Neuron (in vitro differentiated cells): ENCODE measurements around the gene DTNA.

Experiments used
- H2AFZ ChIP-seq: one replicate; pipeline ENCODE4 v1.6.1; 2013; ENCODE audit warnings: low read depth, mild to moderate bottlenecking, inconsistent platforms, low read length, moderate library complexity
- H3K27me3 ChIP-seq: one replicate; pipeline ENCODE4 v1.6.1; 2013; ENCODE audit warnings: low read length; ENCODE audit not compliant: insufficient read depth
- H3K36me3 ChIP-seq: one replicate; pipeline ENCODE4 v1.6.1; 2013; ENCODE audit warnings: low read length; ENCODE audit not compliant: insufficient read depth
- H3K4me1 ChIP-seq: one replicate; pipeline ENCODE4 v1.6.1; 2013; ENCODE audit warnings: low read length; ENCODE audit not compliant: insufficient read depth
- H3K4me3 ChIP-seq: 2 replicates; pipeline ENCODE4 v1.5.1; 2013; ENCODE audit warnings: mild to moderate bottlenecking, low read length, moderate library complexity
- H3K9me3 ChIP-seq: one replicate; pipeline ENCODE4 v1.6.1; 2013; ENCODE audit warnings: low read length

DTNA gene

DNA sequence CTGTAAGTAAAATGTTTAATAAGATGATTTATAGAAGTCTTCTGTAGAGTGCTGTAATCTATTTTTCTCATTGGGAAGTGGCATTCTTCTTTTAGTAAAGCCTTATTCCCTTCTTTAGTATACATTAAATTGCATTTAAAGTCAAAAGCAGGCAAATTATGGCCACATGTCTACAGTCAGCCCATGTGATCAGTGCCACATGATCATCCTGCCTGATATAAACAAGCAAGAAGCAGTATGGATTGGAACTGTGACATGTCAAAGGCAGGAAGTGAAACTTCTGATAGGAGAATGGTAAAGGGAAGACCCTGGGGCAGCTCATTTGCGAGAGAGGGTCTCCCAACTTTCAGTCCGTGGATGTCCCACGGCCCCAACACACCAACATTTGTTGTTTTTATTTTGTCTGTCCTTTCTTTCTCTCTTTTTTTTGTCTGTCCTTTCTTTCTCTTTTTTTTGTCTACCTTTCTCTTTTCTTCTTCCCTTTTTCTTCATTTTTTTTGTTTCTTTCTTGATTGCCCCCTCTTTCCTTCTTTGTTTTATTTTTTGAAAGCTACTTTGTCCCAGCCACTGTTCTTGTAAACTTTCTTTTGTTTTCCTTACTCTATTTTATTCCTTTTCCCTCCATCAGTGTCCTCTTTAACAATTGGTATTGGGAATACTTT lies 154.9 kb downstream of the DTNA start:
- Histone ChIP-seq H3K4me1 (peaks cover 3% of the 10 kb centered on the region), H3K36me3 (no peaks in the 10 kb centered on the region), H3K9me3 (no peaks in the 10 kb centered on the region), H3K4me3 (no peak overlapping the region), H3K27me3 (no peaks in the 10 kb centered on the region), H2AFZ (no peak overlapping the region)

DNA sequence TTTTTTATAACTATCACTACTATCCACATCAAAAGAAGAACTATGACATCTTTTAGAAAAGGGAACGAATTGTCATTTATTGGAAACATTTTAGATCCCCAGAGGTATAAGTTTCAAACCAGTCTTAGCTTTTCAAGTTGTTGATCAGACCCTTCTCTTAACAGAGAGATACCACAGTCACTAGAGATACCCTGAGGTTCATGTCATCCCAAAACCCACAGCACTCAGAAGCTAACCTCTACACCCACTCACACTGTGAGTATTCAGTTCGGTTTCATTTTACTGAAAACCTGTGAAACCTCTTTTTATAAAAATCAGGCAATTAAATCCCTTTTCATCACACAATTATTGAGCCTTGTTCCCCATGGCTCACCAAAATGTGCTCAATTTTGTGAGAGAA lies 156.2 kb downstream of the DTNA start:
- Histone ChIP-seq H3K27me3 (no peaks in the 10 kb centered on the region), H3K36me3 (no peaks in the 10 kb centered on the region), H3K9me3 (no peaks in the 10 kb centered on the region), H2AFZ (no peak overlapping the region), H3K4me3 (no peak overlapping the region), H3K4me1 (peaks cover 3% of the 10 kb centered on the region)

DNA sequence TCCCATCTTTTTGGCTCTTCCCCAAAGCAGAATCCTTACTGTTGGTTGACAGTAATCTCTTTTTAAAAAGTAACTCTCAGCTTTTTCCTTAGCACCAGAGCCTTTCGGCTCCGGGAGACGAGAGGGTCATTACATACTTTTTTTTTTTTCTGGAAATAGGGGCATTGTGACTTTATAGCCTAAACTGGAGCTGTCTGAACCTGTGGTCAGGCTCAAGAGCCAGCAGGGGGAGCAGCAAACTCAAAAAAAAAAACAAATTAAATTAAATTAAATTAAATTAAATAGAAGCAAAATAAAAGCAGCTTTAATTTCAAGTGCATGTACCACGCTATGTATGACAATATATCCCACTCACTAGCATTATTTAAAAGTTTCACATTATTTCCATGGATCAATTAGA lies 156.6 kb downstream of the DTNA start:
- Histone ChIP-seq H3K9me3 (no peaks in the 10 kb centered on the region), H3K27me3 (no peaks in the 10 kb centered on the region), H3K4me3 (no peak overlapping the region), H2AFZ (no peak overlapping the region), H3K36me3 (no peaks in the 10 kb centered on the region), H3K4me1 (peaks cover 3% of the 10 kb centered on the region)

- Histone ChIP-seq H3K27me3 (no peaks in the 10 kb centered on the region), H3K4me1 (peaks cover 3% of the 10 kb centered on the region), H2AFZ (no peak overlapping the region), H3K36me3 (no peaks in the 10 kb centered on the region), H3K9me3 (no peaks in the 10 kb centered on the region), H3K4me3 (no peak overlapping the region)
These were observed 157.4 kb downstream of the DTNA start for GRCh38 chr18:34867520-34867919.

DNA sequence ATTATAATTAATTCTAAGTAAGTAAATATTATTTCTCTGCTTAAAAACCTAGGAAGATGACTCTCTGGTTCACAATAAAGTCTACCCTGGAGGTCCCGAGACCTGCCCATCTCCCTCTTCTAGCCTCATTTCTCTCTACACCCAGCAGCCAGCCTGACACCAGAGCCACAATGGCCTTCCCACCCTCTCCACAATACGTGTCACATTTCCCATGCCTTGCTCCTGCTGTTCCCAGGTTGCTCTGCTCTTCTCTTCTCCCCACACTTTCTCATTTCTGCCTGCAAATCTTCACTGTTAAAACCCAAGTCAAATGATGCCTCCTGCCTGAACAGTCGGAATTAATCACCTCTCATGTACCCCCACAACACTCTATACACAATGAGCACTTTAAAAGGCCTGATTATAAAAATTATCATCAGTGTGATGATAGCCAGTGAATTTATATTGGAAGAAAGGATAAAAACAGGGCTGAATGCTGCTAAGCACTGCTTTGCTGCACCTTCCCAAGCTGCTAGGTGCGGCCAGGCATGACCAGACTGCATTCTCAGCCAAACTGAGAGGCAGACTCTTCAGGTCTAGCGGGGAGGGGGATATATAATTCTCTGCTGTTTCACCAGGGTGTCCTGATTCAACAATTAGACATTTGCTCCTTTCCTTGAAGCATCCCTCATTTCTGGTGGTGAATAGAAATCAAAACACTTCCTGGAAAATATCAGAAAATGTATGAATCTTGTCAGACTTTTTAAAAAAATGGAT lies 160.6 kb downstream of the DTNA start:
- Histone ChIP-seq H3K27me3 (no peaks in the 10 kb centered on the region), H3K4me3 (no peak overlapping the region), H3K4me1 (no peaks in the 10 kb centered on the region), H3K36me3 (no peaks in the 10 kb centered on the region), H2AFZ (no peak overlapping the region), H3K9me3 (no peaks in the 10 kb centered on the region)

- no peaks in the 10 kb centered on the region for H3K9me3 ChIP-seq
- no peaks in the 10 kb centered on the region for H3K27me3 ChIP-seq
- no peak overlapping the region for H3K4me3 ChIP-seq
- H3K4me1 ChIP-seq = no peaks in the 10 kb centered on the region
- no peaks in the 10 kb centered on the region for H3K36me3 ChIP-seq
- H2AFZ ChIP-seq = no peak overlapping the region
These were observed 161.3 kb downstream of the DTNA start for GRCh38 chr18:34871435-34871834.

DNA sequence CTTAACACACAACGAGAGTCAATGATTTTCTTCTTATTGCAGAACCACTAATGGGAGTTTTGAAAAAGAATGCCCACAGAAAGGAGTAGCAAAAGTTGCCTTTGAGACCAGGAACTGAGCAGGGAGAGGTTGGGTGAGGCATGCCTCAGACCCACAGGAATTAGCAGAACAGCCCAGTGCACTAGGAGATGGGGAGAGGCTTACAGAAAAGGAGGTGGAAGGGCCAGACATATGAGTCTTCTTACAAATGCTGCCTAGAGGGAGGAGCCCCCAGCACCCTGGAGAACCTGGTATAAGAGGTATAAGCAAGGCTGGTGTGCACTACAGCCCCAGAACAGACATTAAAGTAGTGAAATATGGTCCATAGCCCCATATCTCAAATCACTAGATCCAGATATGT lies 162.0 kb downstream of the DTNA start:
- no peaks in the 10 kb centered on the region for H3K9me3 ChIP-seq
- no peak overlapping the region for H3K4me3 ChIP-seq
- H2AFZ ChIP-seq = no peak overlapping the region
- H3K27me3 ChIP-seq = no peaks in the 10 kb centered on the region
- no peaks in the 10 kb centered on the region for H3K4me1 ChIP-seq
- H3K36me3 ChIP-seq = no peaks in the 10 kb centered on the region

- Histone ChIP-seq H3K4me1 (no peaks in the 10 kb centered on the region), H2AFZ (no peak overlapping the region), H3K4me3 (no peak overlapping the region), H3K36me3 (no peaks in the 10 kb centered on the region), H3K27me3 (no peaks in the 10 kb centered on the region), H3K9me3 (no peaks in the 10 kb centered on the region)
These were observed 164.0 kb downstream of the DTNA start for GRCh38 chr18:34873986-34874580.

- no peaks in the 10 kb centered on the region for H3K27me3 ChIP-seq
- no peaks in the 10 kb centered on the region for H3K36me3 ChIP-seq
- H3K4me3 ChIP-seq = no peak overlapping the region
- no peaks in the 10 kb centered on the region for H3K4me1 ChIP-seq
- no peak overlapping the region for H2AFZ ChIP-seq
- no peaks in the 10 kb centered on the region for H3K9me3 ChIP-seq
These were observed 165.1 kb downstream of the DTNA start for GRCh38 chr18:34875150-34875549.

GRCh38 chr18:34880403-34880802 lies 170.3 kb downstream of the DTNA start:
- H3K27me3 ChIP-seq = no peaks in the 10 kb centered on the region
- H2AFZ ChIP-seq = no peak overlapping the region
- H3K36me3 ChIP-seq = no peaks in the 10 kb centered on the region
- no peak overlapping the region for H3K4me3 ChIP-seq
- H3K4me1 ChIP-seq = no peaks in the 10 kb centered on the region
- H3K9me3 ChIP-seq = no peaks in the 10 kb centered on the region

DNA sequence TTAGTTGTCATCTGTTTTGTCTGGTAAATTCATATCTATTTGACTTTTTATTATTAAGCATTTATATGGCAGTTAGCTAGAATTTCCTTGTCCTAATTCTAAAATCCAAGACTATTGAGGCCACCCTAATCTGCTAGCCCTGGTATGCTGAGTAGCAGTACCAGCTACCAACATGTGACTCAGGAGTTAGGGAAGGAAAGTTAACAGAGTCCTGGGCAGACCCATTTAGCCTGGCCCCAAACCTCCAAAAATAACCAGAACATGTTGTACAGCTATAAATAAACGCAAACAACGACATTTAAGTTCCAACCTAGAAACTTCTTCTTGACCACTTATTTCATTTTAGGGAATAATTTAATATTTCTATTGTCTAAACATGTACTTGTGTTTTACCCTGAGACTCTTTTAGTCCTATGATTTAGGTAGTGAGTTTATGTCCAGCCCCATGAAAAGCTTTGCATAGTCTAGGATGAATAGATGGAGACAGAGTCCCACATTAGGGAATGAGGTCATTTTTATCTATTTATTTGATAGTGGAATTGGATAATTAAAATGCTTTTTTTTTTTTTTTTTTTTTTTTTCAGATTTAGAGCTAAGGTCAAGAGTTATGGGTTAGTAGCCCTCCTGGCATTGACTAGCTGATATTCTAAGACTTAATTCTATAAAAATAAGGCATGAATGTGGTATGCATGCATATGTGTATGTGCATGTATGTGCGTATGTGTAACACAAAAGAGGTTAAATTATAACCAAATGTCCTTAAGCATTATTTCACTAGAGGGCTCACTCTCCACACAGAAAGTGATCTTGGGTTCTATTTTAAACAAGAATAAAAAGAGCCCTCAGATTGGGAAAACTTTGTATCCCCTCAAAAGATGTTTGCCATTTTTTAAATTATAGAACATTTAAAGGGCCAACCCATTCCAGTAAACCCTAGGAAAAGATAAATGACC lies 171.1 kb downstream of the DTNA start:
- Histone ChIP-seq H3K27me3 (no peaks in the 10 kb centered on the region), H3K4me1 (no peaks in the 10 kb centered on the region), H3K4me3 (no peak overlapping the region), H3K9me3 (no peaks in the 10 kb centered on the region), H3K36me3 (no peaks in the 10 kb centered on the region), H2AFZ (no peak overlapping the region)

DNA sequence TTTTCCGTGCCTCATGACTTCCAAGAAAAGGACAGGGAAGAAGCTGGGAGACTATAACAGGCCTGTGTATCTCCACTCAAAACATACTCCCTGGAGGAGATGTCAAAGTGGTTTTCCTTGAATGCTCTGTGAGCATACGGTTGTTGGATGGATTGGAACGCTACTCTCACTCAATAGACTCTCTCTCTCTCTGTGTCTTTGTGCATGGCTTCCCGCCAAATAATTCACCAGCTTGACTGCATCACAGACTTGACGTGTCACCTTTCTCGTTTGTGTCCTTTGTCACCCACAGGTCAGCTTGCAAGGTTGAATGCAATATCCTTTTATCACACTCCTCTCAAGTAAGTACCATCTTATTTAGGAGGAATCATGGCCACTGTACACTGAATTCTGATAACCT lies 174.3 kb downstream of the DTNA start:
- H3K27me3 ChIP-seq = no peaks in the 10 kb centered on the region
- no peaks in the 10 kb centered on the region for H3K9me3 ChIP-seq
- H3K36me3 ChIP-seq = no peaks in the 10 kb centered on the region
- no peak overlapping the region for H2AFZ ChIP-seq
- H3K4me1 ChIP-seq = no peaks in the 10 kb centered on the region
- H3K4me3 ChIP-seq = no peak overlapping the region

- Histone ChIP-seq H3K27me3 (no peaks in the 10 kb centered on the region), H3K36me3 (no peaks in the 10 kb centered on the region), H3K9me3 (no peaks in the 10 kb centered on the region), H2AFZ (no peak overlapping the region), H3K4me3 (no peak overlapping the region), H3K4me1 (no peaks in the 10 kb centered on the region)
These were observed 176.1 kb downstream of the DTNA start for GRCh38 chr18:34886177-34886576.
